Measurements from ENCODE around the gene ATAD3C. TPM values are rescaled to one million over a fixed set of nuclear protein-coding genes. Genes with fewer than 3 reads are reported as not detected.

ATAD3C gene
- total RNA-seq, 1 donor from 2014 or later: 0.27 TPM

DNA sequence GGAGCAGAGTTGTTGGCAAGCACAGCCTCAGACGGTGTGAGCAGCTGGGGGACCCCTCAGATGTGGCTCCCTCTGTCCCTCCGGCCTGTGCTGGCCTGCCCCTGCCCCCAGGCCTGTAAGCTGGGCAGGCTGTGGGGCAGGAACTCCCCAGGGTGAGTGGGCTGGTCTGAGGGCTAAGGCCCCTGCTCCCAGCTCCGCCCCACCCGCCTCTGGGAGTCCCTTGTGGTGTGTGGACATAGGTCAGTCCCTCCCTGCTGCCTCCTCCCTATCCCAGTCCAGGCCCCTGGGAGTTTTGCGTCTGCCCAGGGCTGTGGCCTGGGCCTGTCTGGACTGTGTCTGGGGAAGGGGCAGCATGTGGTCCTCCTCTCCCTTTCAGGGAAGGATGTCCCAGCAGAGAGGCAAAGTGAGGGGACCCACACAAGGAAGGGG is 17.6 kb upstream of the ATAD3C start:
- Mint-ChIP-seq H3K4me3 (ENCODE audit: unreplicated experiment) (no peak overlapping the region), H3K27me3 (ENCODE audit: unreplicated experiment) (no peaks in the 10 kb centered on the region), H3K36me3 (ENCODE audit: unreplicated experiment) (no peaks in the 10 kb centered on the region), H3K9me3 (ENCODE audit: unreplicated experiment) (no peaks in the 10 kb centered on the region), H3K4me1 (ENCODE audit: unreplicated experiment) (peaks cover 49% of the 10 kb centered on the region), H3K27ac (ENCODE audit: unreplicated experiment) (peak overlapping the region; percentile 60)
- TF ChIP-seq, protein P1, sequence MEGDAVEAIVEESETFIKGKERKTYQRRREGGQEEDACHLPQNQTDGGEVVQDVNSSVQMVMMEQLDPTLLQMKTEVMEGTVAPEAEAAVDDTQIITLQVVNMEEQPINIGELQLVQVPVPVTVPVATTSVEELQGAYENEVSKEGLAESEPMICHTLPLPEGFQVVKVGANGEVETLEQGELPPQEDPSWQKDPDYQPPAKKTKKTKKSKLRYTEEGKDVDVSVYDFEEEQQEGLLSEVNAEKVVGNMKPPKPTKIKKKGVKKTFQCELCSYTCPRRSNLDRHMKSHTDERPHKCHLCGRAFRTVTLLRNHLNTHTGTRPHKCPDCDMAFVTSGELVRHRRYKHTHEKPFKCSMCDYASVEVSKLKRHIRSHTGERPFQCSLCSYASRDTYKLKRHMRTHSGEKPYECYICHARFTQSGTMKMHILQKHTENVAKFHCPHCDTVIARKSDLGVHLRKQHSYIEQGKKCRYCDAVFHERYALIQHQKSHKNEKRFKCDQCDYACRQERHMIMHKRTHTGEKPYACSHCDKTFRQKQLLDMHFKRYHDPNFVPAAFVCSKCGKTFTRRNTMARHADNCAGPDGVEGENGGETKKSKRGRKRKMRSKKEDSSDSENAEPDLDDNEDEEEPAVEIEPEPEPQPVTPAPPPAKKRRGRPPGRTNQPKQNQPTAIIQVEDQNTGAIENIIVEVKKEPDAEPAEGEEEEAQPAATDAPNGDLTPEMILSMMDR (IDR thresholded peaks at IDR 0.05): no peak
- DNase-seq (ENCODE audit: extremely low spot score, unreplicated experiment): peak; percentile 84

DNA sequence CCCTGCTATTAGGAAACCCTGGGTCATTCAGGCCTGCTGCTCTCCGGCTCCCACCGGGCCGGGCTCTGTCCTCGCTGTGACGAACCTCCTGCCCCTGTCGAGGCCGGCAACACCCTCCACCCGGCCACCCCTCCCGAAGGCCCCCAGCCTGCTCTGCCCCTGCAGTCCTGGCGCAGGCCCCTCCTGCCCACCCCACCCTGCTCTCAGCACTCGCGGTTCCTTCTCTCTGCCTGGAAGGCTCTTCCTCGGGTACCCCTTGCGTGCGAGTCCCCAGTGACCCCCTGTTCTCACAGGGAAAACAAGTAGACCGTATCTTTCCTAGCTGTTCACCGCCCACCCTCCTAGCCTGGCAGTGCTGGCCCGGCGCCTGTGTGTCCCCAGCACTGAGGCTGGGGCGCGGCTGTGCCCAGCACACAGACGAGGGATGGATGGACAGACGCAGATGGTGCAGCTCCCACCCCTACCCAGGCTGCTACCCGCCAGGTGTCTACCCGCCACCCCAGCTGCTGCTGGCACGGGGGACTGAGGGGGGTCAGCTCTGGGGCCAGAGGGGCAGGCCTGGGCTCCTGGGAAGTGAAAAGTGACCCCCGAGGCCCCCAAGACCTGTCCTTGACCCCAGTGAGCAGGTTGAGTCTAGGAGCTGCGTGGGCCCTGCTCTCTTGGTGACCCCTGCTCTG is 17.1 kb upstream of the ATAD3C start:
- no peak overlapping the region for H3K4me3 Mint-ChIP-seq (ENCODE audit: unreplicated experiment)
- TF ChIP-seq, protein P1 (IDR thresholded peaks at IDR 0.05): no peak
- DNase-seq (ENCODE audit: extremely low spot score, unreplicated experiment): no peak
- H3K9me3 Mint-ChIP-seq (ENCODE audit: unreplicated experiment): no peaks in the 10 kb centered on the region
- H3K27ac Mint-ChIP-seq (ENCODE audit: unreplicated experiment): peak overlapping the region; percentile 60
- no peaks in the 10 kb centered on the region for H3K36me3 Mint-ChIP-seq (ENCODE audit: unreplicated experiment)
- peaks cover 49% of the 10 kb centered on the region for H3K4me1 Mint-ChIP-seq (ENCODE audit: unreplicated experiment)
- no peaks in the 10 kb centered on the region for H3K27me3 Mint-ChIP-seq (ENCODE audit: unreplicated experiment)

DNA sequence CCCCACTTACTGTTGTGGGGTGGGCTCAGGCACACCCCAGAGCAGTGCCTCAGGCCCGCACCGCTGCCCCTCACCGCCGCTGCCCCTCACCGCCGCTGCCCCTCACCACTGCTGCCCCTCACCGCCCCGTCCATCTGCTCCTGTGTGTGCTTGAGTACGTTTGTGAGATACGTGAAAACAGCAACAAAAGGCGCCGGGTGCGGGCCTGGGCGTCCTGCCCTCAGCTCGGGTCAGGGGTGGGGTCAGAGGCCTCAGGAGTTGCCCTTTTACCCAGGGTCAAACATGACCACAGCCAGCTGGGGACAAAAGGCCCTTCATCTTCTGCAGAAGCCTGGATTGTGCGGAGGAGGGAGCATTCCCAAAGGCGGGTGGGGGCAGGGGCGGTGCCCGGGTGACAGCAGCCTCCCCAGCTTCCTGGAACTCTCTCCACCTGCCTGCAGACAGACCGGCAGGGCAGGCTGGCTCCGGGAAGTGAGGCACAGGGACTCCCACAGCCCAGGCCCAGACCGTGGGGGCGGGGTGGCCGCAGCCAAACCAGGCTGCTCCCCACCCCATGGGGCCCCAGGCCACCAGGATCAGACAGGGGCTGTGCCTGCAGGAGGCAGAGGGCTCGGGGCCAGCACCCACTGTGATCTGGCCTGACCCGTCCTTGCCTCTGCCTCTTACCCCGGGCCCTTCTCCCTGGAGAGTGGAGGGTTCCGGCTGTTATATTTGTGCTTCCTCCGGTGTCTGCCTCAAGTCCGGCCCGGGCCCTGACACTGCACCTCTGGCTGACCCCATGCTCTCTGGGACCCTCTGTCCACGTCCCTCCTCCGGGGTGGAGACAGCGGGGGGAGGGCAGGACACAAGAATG is 16.3 kb upstream of the ATAD3C start:
- TF ChIP-seq, protein P1 (IDR thresholded peaks at IDR 0.05): no peak
- no peak for DNase-seq (ENCODE audit: extremely low spot score, unreplicated experiment)
- H3K4me3 Mint-ChIP-seq (ENCODE audit: unreplicated experiment): no peak overlapping the region
- peaks cover 53% of the 10 kb centered on the region for H3K4me1 Mint-ChIP-seq (ENCODE audit: unreplicated experiment)
- H3K27me3 Mint-ChIP-seq (ENCODE audit: unreplicated experiment): no peaks in the 10 kb centered on the region
- no peaks in the 10 kb centered on the region for H3K9me3 Mint-ChIP-seq (ENCODE audit: unreplicated experiment)
- H3K36me3 Mint-ChIP-seq (ENCODE audit: unreplicated experiment): no peaks in the 10 kb centered on the region
- H3K27ac Mint-ChIP-seq (ENCODE audit: unreplicated experiment): peak overlapping the region; percentile 47

- Mint-ChIP-seq H3K4me1 (ENCODE audit: unreplicated experiment) (peaks cover 51% of the 10 kb centered on the region), H3K27me3 (ENCODE audit: unreplicated experiment) (no peaks in the 10 kb centered on the region), H3K4me3 (ENCODE audit: unreplicated experiment) (no peak overlapping the region), H3K9me3 (ENCODE audit: unreplicated experiment) (no peaks in the 10 kb centered on the region), H3K27ac (ENCODE audit: unreplicated experiment) (peak overlapping the region; percentile 47), H3K36me3 (ENCODE audit: unreplicated experiment) (no peaks in the 10 kb centered on the region)
- DNase-seq (ENCODE audit: extremely low spot score, unreplicated experiment): no peak
- TF ChIP-seq, protein P1 (IDR thresholded peaks at IDR 0.05): no peak
Measured at GRCh38 chr1:1433804-1434130, 15.7 kb upstream of the ATAD3C start.

GRCh38 chr1:1434131-1434823 is 15.2 kb upstream of the ATAD3C start:
- Mint-ChIP-seq H3K9me3 (ENCODE audit: unreplicated experiment) (no peaks in the 10 kb centered on the region), H3K36me3 (ENCODE audit: unreplicated experiment) (no peaks in the 10 kb centered on the region), H3K4me1 (ENCODE audit: unreplicated experiment) (peaks cover 51% of the 10 kb centered on the region), H3K27me3 (ENCODE audit: unreplicated experiment) (no peaks in the 10 kb centered on the region), H3K4me3 (ENCODE audit: unreplicated experiment) (no peak overlapping the region), H3K27ac (ENCODE audit: unreplicated experiment) (no peak overlapping the region)
- no peak for DNase-seq (ENCODE audit: extremely low spot score, unreplicated experiment)
- TF ChIP-seq, protein P1 (IDR thresholded peaks at IDR 0.05): no peak

Data from osteocyte (in vitro differentiated cells).